IMR-90 (cell line): ENCODE data around the gene MAP1LC3B. TPM values are rescaled to one million over a fixed set of nuclear protein-coding genes. Genes with fewer than 3 reads are reported as not detected.
A peak's percentile ranks its signal among the peaks of the same experiment; 100 is the strongest.

Experiments
- ATAC-seq: fragments of 200-7000 bp; cut with Tn5 transposase; 2 replicates; pipeline ENCODE4 v1.9.1; 2020; ENCODE audit warnings: low read depth, mild to moderate bottlenecking, moderate library complexity
- BruUV-seq: library from RNA; stranded (reverse); fragments of 400-500 nt; replicated peaks from 2 replicates; lab custom pipeline; 2021; lab: Mats Ljungman, UMichigan
- CTCF ChIA-PET: fragments of 300-600 bp; formaldehyde crosslinking; extraction: SDS; loops from one replicate; lab custom pipeline; 2021; ENCODE audit warnings: antibody characterized with exemption; lab: Yijun Ruan, JAX
- POLR2A ChIA-PET: fragments of 300-600 bp; sonication (Branson Sonifier 250); formaldehyde crosslinking; loops from one replicate; lab custom pipeline; 2022; ENCODE audit warnings: antibody characterized with exemption; ENCODE audit not compliant: unreplicated experiment; lab: Charles Lee
- DNase-seq: peaks from one replicate; pipeline ENCODE4 v3.0.0; 2013
- H2AFZ ChIP-seq: replicated peaks from 2 replicates; pipeline ENCODE3; 2013; ENCODE audit warnings: low read length, mild to moderate bottlenecking; ENCODE audit not compliant: poor library complexity
- H2AK5ac ChIP-seq: 2 replicates; pipeline ENCODE4 v1.6.1; 2013; ENCODE audit warnings: low read depth, low read length, inconsistent platforms
- H2AK9ac ChIP-seq: replicated peaks from 2 replicates; pipeline ENCODE3; 2013; ENCODE audit warnings: mild to moderate bottlenecking, low read depth, low read length, moderate library complexity; ENCODE audit not compliant: poor library complexity
- H2BK120ac ChIP-seq: 2 replicates; pipeline ENCODE4 v1.6.1; 2013; ENCODE audit warnings: low read depth, low read length, inconsistent platforms
- H2BK15ac ChIP-seq: 3 replicates; pipeline ENCODE4 v1.6.1; 2013; ENCODE audit warnings: low read depth, low read length, inconsistent platforms
- H2BK20ac ChIP-seq: 2 replicates; pipeline ENCODE4 v1.6.1; 2013; ENCODE audit warnings: low read depth, mild to moderate bottlenecking, inconsistent platforms, low read length, moderate library complexity
- H2BK5ac ChIP-seq: 2 replicates; pipeline ENCODE4 v1.6.1; 2013; ENCODE audit warnings: mild to moderate bottlenecking, low read depth, low read length, inconsistent platforms; ENCODE audit not compliant: poor library complexity, severe bottlenecking
- H3K14ac ChIP-seq: replicated peaks from 2 replicates; pipeline ENCODE4 v1.6.1; 2013; ENCODE audit warnings: low read depth, low read length, inconsistent platforms
- H3K18ac ChIP-seq: 2 replicates; pipeline ENCODE4 v1.6.1; 2013; ENCODE audit warnings: low read depth, low read length, control low read depth
- H3K23ac ChIP-seq: 2 replicates; pipeline ENCODE4 v1.6.1; 2013; ENCODE audit warnings: low read depth, low read length, inconsistent platforms
- H3K27ac ChIP-seq: 2 replicates; pipeline ENCODE4 v1.5.1; 2013; ENCODE audit warnings: mild to moderate bottlenecking, control low read depth, low read length; ENCODE audit not compliant: insufficient read depth
- H3K27me3 ChIP-seq: 2 replicates; pipeline ENCODE4 v1.6.1; 2013; ENCODE audit warnings: low read length; ENCODE audit not compliant: control insufficient read depth, insufficient read depth
- H3K36me3 ChIP-seq: 2 replicates; pipeline ENCODE4 v1.6.1; 2013; ENCODE audit warnings: low read length, mixed read lengths; ENCODE audit not compliant: control insufficient read depth, insufficient read depth
- H3K4ac ChIP-seq: 2 replicates; pipeline ENCODE4 v1.6.1; 2013; ENCODE audit warnings: low read depth, low read length, inconsistent platforms
- H3K4me1 ChIP-seq: 2 replicates; pipeline ENCODE4 v1.6.1; 2013; ENCODE audit warnings: low read length, mixed read lengths; ENCODE audit not compliant: control insufficient read depth, insufficient read depth
- H3K4me2 ChIP-seq: 2 replicates; pipeline ENCODE4 v1.6.1; 2013; ENCODE audit warnings: low read depth, mild to moderate bottlenecking, control low read depth, low read length, moderate library complexity
- H3K4me3 ChIP-seq: 2 replicates; pipeline ENCODE4 v1.5.1; 2013; ENCODE audit warnings: low read depth, mild to moderate bottlenecking, control low read depth, low read length, moderate library complexity; ENCODE audit not compliant: insufficient read depth
- H3K56ac ChIP-seq: 2 replicates; pipeline ENCODE4 v1.6.1; 2013; ENCODE audit warnings: low read length, inconsistent platforms; ENCODE audit not compliant: insufficient read depth; ENCODE audit errors: extremely low read depth
- H3K79me1 ChIP-seq, 2 experiments: 2 replicates each; pipeline ENCODE4 v1.6.1; 2013; ENCODE audit warnings: low read length in 2 of 2, inconsistent platforms in 1 of 2, low read depth in 1 of 2
- H3K9ac ChIP-seq: 2 replicates; pipeline ENCODE4 v1.6.1; 2013; ENCODE audit warnings: low read depth, low read length, control low read depth
- H3K9me1 ChIP-seq: 2 replicates; pipeline ENCODE4 v1.6.1; 2013; ENCODE audit warnings: low read length, inconsistent platforms; ENCODE audit not compliant: insufficient read depth
- H3K9me3 ChIP-seq: 2 replicates; pipeline ENCODE4 v1.6.1; 2013; ENCODE audit warnings: low read length; ENCODE audit not compliant: control insufficient read depth, insufficient read depth
- H4K20me1 ChIP-seq: 2 replicates; pipeline ENCODE4 v1.6.1; 2013; ENCODE audit warnings: low read length, inconsistent platforms; ENCODE audit not compliant: insufficient read depth
- H4K5ac ChIP-seq: 2 replicates; pipeline ENCODE4 v1.6.1; 2013; ENCODE audit warnings: mild to moderate bottlenecking, low read depth, low read length, control low read depth
- H4K8ac ChIP-seq, 2 experiments: 2 replicates each; pipeline ENCODE4 v1.6.1; 2013; ENCODE audit warnings: low read depth in 2 of 2, low read length in 2 of 2, control low read depth in 1 of 2, inconsistent platforms in 1 of 2
- H4K91ac ChIP-seq: 2 replicates; pipeline ENCODE4 v1.6.1; 2013; ENCODE audit warnings: low read depth, low read length, inconsistent platforms; ENCODE audit not compliant: insufficient read depth
- BHLHE40 ChIP-seq: fragments of 150-350 bp; IDR thresholded peaks from 2 replicates; pipeline ENCODE4 v1.6.1; 2016; ENCODE audit warnings: mild to moderate bottlenecking, low read depth, low read length
- CEBPB ChIP-seq: IDR thresholded peaks from 2 replicates; pipeline ENCODE4 v1.6.1; 2012; ENCODE audit warnings: low read depth, low read length, improper control_type of control experiment
- CHD1 ChIP-seq: IDR thresholded peaks from 2 replicates; pipeline ENCODE4 v1.6.1; 2012; ENCODE audit warnings: low read depth, low read length, improper control_type of control experiment
- FOS ChIP-seq: fragments of 150-350 bp; IDR thresholded peaks from 2 replicates; pipeline ENCODE4 v1.6.1; 2016; ENCODE audit warnings: low read depth, low read length
- MAFK ChIP-seq: IDR thresholded peaks from 2 replicates; pipeline ENCODE4 v1.6.1; 2012; ENCODE audit warnings: low read depth, low read length, improper control_type of control experiment
- MAZ ChIP-seq: IDR thresholded peaks from 2 replicates; pipeline ENCODE4 v1.6.1; 2012; ENCODE audit warnings: low read depth, mild to moderate bottlenecking, low read length, improper control_type of control experiment, moderate library complexity, borderline replicate concordance
- MXI1 ChIP-seq: IDR thresholded peaks from 2 replicates; pipeline ENCODE4 v1.6.1; 2012; ENCODE audit warnings: low read depth, mild to moderate bottlenecking, low read length, moderate library complexity, borderline replicate concordance
- NFE2L2 ChIP-seq: fragments of 150-350 bp; IDR thresholded peaks from 2 replicates; pipeline ENCODE4 v1.6.1; 2016; ENCODE audit warnings: low read depth, mild to moderate bottlenecking, low read length
- POLR2A ChIP-seq: IDR thresholded peaks from 2 replicates; pipeline ENCODE4 v1.6.1; 2012; ENCODE audit warnings: mild to moderate bottlenecking, low read depth, low read length
- RAD21 ChIP-seq: IDR thresholded peaks from 2 replicates; pipeline ENCODE4 v1.6.1; 2012; ENCODE audit warnings: low read length, improper control_type of control experiment
- RCOR1 ChIP-seq: IDR thresholded peaks from 2 replicates; pipeline ENCODE4 v1.6.1; 2012; ENCODE audit warnings: mild to moderate bottlenecking, low read length, improper control_type of control experiment; ENCODE audit not compliant: insufficient replicate concordance
- RFX5 ChIP-seq: IDR thresholded peaks from 2 replicates; pipeline ENCODE4 v1.8.0; 2012; ENCODE audit warnings: low read depth, mild to moderate bottlenecking, low read length, moderate library complexity
- SMC3 ChIP-seq: fragments of 150-350 bp; IDR thresholded peaks from 2 replicates; pipeline ENCODE4 v1.6.1; 2016; ENCODE audit warnings: low read depth, mild to moderate bottlenecking, antibody characterized with exemption, low read length, moderate library complexity
- WGBS, 2 experiments: methylation state at CpG; one replicate each; pipeline versions ENCODE4 v1.1.5 to v1.1.7; 2013; ENCODE audit warnings: missing lambda C conversion rate in 2 of 2; ENCODE audit not compliant: insufficient read length in 1 of 2; ENCODE audit errors: extremely low coverage in 2 of 2; 5-methylcytosine and 5-hydroxymethylcytosine counted together
- dilution Hi-C: fragments of 300-500 bp; cut with HindIII; formaldehyde crosslinking; loops from one replicate; pipeline ENCODE4 v1.14.3; 2018; ENCODE audit warnings: low sequenced_read_pairs; ENCODE audit not compliant: unreplicated experiment
- in situ Hi-C: fragments of 300-500 bp; cut with MboI; formaldehyde crosslinking; loops from 3 replicates; pipeline ENCODE4 v1.14.3; 2019; ENCODE audit warnings: low sequenced_read_pairs, inconsistent platforms, mixed read lengths
- intact Hi-C: fragments of 100-400 bp; cut with micrococcal nuclease; formaldehyde crosslinking; loops from 2 replicates; pipeline ENCODE4 v1.10.0; 2022
- polyA plus RNA-seq, 3 experiments: library from polyadenylated mRNA; depleted of rRNA; stranded (reverse); fragments of >200 nt; gene quantifications; 2 replicates each; pipeline ENCODE4 v1.2.3, GENCODE V29; 2012; ENCODE audit warnings: low replicate concordance in 1 of 3
- total RNA-seq: library from RNA; depleted of rRNA; stranded (reverse); fragments of >200 nt; gene quantifications from 2 replicates; pipeline ENCODE4 v1.2.3, GENCODE V29; 2012
- TF ChIP-seq, protein P1 (sequence below): fragments of 150-350 bp; IDR thresholded peaks from 2 replicates; pipeline ENCODE4 v1.6.1; 2017; ENCODE audit warnings: mild to moderate bottlenecking, antibody characterized with exemption, low read length, low read depth
- TF ChIP-seq, protein P2 (sequence below): conservative IDR thresholded peaks from 2 replicates; pipeline ENCODE4 v1.5.1; 2012; ENCODE audit warnings: mild to moderate bottlenecking, low read depth, low read length, improper control_type of control experiment

MAP1LC3B gene
- total and polyA plus RNA-seq, 2 of the 4 experiments (the other 2 are of a cell fraction), result 23.5 to 57.7 TPM

DNA sequence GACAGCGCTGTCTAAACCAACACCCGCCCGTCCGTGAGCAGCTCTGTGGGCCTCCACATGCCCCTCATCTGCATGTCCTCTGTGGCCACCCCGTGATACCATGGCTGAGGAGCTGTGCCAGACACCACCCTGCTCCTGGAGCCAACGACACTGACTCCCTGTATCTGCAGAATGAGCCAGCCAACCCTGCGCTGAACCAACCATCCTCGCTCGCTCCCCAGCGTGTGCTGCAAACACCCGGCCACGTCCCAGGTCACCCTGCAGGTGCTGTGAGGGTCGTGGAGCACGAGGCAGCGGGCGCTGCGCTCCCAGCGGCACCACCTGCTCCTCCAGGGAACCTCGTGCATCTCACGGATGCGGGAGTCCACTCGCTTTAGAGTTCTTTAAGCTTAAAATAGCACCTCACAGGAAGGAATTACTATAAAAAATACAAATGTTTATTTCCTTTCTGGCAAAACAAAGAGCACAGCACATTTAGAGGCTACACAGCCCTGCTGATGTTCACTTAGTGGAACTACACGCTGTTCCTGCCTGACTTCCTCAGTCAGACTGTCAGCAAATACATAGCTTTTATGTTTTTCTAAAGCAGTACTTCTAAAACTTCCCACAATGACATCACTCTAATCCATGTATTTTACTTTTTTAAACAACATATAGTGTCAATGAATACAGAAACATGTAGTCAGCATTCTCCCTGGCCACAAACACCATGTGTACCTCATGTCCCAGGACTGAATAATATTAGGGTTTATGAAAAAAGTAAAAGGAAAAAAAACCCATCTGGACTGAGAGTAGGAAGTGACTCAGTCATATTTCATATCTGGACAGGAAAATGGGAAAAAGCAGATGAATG is 43.5 kb downstream of the MAP1LC3B start:
- Histone ChIP-seq H4K8ac (peak overlapping the region in 1 of 2 experiments; percentile 9; a peak in 1 of 4 replicates), H3K4me1 (peaks cover 27% of the 10 kb centered on the region), H2BK20ac (no peak overlapping the region), H2BK120ac (peak overlapping the region; percentile 23; the same call in 1 of the 2 replicates), H2BK15ac (no peak overlapping the region), H4K5ac (no peak overlapping the region), H3K56ac (no peak overlapping the region; the same call in 1 of the 2 replicates), H3K4me2 (peak overlapping the region; percentile 66), H3K27ac (peak overlapping the region; percentile 66), H3K4ac (peak overlapping the region; percentile 48), H3K9me1 (peaks cover 25% of the 10 kb centered on the region), H3K9me3 (no peaks in the 10 kb centered on the region), H2AK9ac (no peak overlapping the region), H3K4me3 (no peak overlapping the region), H3K18ac (no peak overlapping the region), H4K20me1 (peaks cover 46% of the 10 kb centered on the region), H2AK5ac (peak overlapping the region; percentile 83), H3K23ac (no peak overlapping the region), H4K91ac (0 out of 2 replicates have a peak overlapping the region, but pooled peaks have one; percentile 2), H3K14ac (peak overlapping the region; percentile 34; the same call in 1 of the 2 replicates), H2BK5ac (peak overlapping the region; percentile 14), H3K27me3 (no peaks in the 10 kb centered on the region), H3K36me3 (peaks cover 3% of the 10 kb centered on the region; the same call in 1 of the 2 replicates), H3K79me1 (peaks cover 24 to 88% of the 10 kb centered on the region in 2 experiments; a peak in 3 of 4 replicates), H3K9ac (no peak overlapping the region), H2AFZ (no peak overlapping the region)
- peak; percentile 97 for DNase-seq
- BruUV-seq, result no TSS peak
- peak; percentile 80 for ATAC-seq
- in situ Hi-C loops, result no loop called here
- dilution Hi-C loops, result no loop called here
- intact Hi-C loops, result no loop called here
- ChIA-PET CTCF (interaction anchor here (1.0 to 1.5 kb wide), 3 partner anchors 9 to 135 kb away, joined by 4 read pairs; no protein-coding TSS in a partner anchor), POLR2A (no interaction called here)
- WGBS, 2 experiments, result 77% methylated on average over 17 of the region's 23 CpGs; no CpG with 5 or more reads in 1 of the 2 experiments
- TF ChIP-seq CEBPB (no peak), MXI1 (no peak), FOS (no peak), RCOR1 (no peak), MAFK (peak; percentile 87), RFX5 (no peak), POLR2A (peak; percentile 39; the same call in 1 of the 2 replicates), MAZ (no peak), SMC3 (no peak), BHLHE40 (no peak), NFE2L2 (no peak), CHD1 (no peak), RAD21 (no peak)
- TF ChIP-seq, protein P1, sequence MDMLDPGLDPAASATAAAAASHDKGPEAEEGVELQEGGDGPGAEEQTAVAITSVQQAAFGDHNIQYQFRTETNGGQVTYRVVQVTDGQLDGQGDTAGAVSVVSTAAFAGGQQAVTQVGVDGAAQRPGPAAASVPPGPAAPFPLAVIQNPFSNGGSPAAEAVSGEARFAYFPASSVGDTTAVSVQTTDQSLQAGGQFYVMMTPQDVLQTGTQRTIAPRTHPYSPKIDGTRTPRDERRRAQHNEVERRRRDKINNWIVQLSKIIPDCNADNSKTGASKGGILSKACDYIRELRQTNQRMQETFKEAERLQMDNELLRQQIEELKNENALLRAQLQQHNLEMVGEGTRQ, result no peak
- TF ChIP-seq, protein P2, sequence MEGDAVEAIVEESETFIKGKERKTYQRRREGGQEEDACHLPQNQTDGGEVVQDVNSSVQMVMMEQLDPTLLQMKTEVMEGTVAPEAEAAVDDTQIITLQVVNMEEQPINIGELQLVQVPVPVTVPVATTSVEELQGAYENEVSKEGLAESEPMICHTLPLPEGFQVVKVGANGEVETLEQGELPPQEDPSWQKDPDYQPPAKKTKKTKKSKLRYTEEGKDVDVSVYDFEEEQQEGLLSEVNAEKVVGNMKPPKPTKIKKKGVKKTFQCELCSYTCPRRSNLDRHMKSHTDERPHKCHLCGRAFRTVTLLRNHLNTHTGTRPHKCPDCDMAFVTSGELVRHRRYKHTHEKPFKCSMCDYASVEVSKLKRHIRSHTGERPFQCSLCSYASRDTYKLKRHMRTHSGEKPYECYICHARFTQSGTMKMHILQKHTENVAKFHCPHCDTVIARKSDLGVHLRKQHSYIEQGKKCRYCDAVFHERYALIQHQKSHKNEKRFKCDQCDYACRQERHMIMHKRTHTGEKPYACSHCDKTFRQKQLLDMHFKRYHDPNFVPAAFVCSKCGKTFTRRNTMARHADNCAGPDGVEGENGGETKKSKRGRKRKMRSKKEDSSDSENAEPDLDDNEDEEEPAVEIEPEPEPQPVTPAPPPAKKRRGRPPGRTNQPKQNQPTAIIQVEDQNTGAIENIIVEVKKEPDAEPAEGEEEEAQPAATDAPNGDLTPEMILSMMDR, result no peak
